Caco-2 (cell line): ENCODE results near the gene AIF1L. TPM values are rescaled to one million over a fixed set of nuclear protein-coding genes. Genes with fewer than 3 reads are reported as not detected.

Source experiments
- BruUV-seq: library from RNA; stranded (reverse); fragments of 400-500 nt; replicated peaks from 2 replicates; lab custom pipeline; 2021; lab: Mats Ljungman, UMichigan
- CTCF ChIA-PET: fragments of 300-600 bp; sonication (Branson Sonifier 250); formaldehyde crosslinking; loops from one replicate; lab custom pipeline; 2022; ENCODE audit warnings: antibody characterized with exemption; lab: Charles Lee
- POLR2A ChIA-PET: fragments of 300-600 bp; sonication (Branson Sonifier 250); formaldehyde crosslinking; loops from one replicate; lab custom pipeline; 2022; ENCODE audit warnings: antibody characterized with exemption; lab: Charles Lee
- DNase-seq, 2 experiments: peaks; one replicate each; pipeline versions ENCODE4 v3.0.0 to v3.0.0-alpha.2; 2020 to 2022
- H3K27me3 ChIP-seq: replicated peaks from 2 replicates; pipeline ENCODE4 v1.6.0; 2011; ENCODE audit warnings: low read length; ENCODE audit not compliant: control insufficient read depth, insufficient read depth
- H3K36me3 ChIP-seq: 2 replicates; pipeline ENCODE4 v1.5.1; 2011; ENCODE audit warnings: low read length; ENCODE audit not compliant: control insufficient read depth, insufficient read depth
- H3K4me1 ChIP-seq: fragments of 250-450 bp; sonication (Bioruptor Pico); 2 replicates; pipeline ENCODE4 v1.5.1; 2020; ENCODE audit warnings: mild to moderate bottlenecking
- H3K4me3 ChIP-seq: 2 replicates; pipeline ENCODE4 v1.5.1; 2011; ENCODE audit warnings: low read depth, mild to moderate bottlenecking, control low read depth, low read length
- H3K9me3 ChIP-seq: fragments of 250-450 bp; sonication (Bioruptor Pico); 2 replicates; pipeline ENCODE4 v1.5.1; 2020; ENCODE audit warnings: mild to moderate bottlenecking, moderate library complexity
- H3K27ac Mint-ChIP-seq: one replicate; pipeline ENCODE4 v1.8.0; 2022; ENCODE audit warnings: mixed read lengths; ENCODE audit not compliant: unreplicated experiment
- H3K27me3 Mint-ChIP-seq: one replicate; pipeline ENCODE4 v1.8.0; 2022; ENCODE audit warnings: mixed read lengths; ENCODE audit not compliant: insufficient read depth, unreplicated experiment
- H3K36me3 Mint-ChIP-seq: one replicate; pipeline ENCODE4 v1.8.0; 2022; ENCODE audit warnings: mild to moderate bottlenecking, mixed read lengths; ENCODE audit not compliant: insufficient read depth, unreplicated experiment
- H3K4me1 Mint-ChIP-seq: one replicate; pipeline ENCODE4 v1.8.0; 2022; ENCODE audit warnings: low read depth, mixed read lengths; ENCODE audit not compliant: unreplicated experiment
- H3K4me3 Mint-ChIP-seq: one replicate; pipeline ENCODE4 v1.8.0; 2022; ENCODE audit warnings: mild to moderate bottlenecking, moderate library complexity, mixed read lengths; ENCODE audit not compliant: unreplicated experiment
- H3K9me3 Mint-ChIP-seq: one replicate; pipeline ENCODE4 v1.8.0; 2022; ENCODE audit warnings: mixed read lengths; ENCODE audit not compliant: unreplicated experiment
- CTCF ChIP-seq, 2 experiments: fragments of 200-600 bp in 1 of 2; IDR thresholded peaks; 1 replicate in 1 of 2; 2 replicates in 1 of 2; pipeline versions ENCODE4 v1.5.1 to v1.8.0; 2011 to 2022; ENCODE audit warnings: antibody characterized with exemption in 1 of 2, control low read depth in 1 of 2, inconsistent platforms in 1 of 2, low read depth in 1 of 2, low read length in 1 of 2, mild to moderate bottlenecking in 1 of 2, moderate library complexity in 1 of 2; ENCODE audit not compliant: insufficient read depth in 1 of 2, severe bottlenecking in 1 of 2, unreplicated experiment in 1 of 2
- intact Hi-C: fragments of 100-400 bp; cut with micrococcal nuclease; formaldehyde crosslinking; loops from one replicate; pipeline ENCODE4 v1.10.0; 2022; ENCODE audit not compliant: unreplicated experiment
- total RNA-seq: library from RNA; stranded (reverse); gene quantifications from 2 replicates; pipeline ENCODE4 v1.2.3, GENCODE V29; 2022

AIF1L gene
- total RNA-seq, 1 experiment from 2014 or later, result 20.8 TPM

GRCh38 chr9:131104016-131104740 lies 7.8 kb downstream of the AIF1L start:
- no peak overlapping the region for H3K4me3 ChIP-seq
- H3K36me3 ChIP-seq, result no peaks in the 10 kb centered on the region
- POLR2A ChIA-PET, result no interaction called here
- BruUV-seq, result no TSS peak
- no peak for DNase-seq
- Mint-ChIP-seq H3K36me3 (peaks cover 6% of the 10 kb centered on the region), H3K27me3 (no peaks in the 10 kb centered on the region), H3K4me1 (no peaks in the 10 kb centered on the region), H3K27ac (no peak overlapping the region), H3K9me3 (no peaks in the 10 kb centered on the region), H3K4me3 (no peak overlapping the region)
- H3K9me3 ChIP-seq, result no peaks in the 10 kb centered on the region
- CTCF ChIA-PET, result interaction anchor here (0.6 kb wide), 2 partner anchors 245 to 451 kb away, joined by 3 to 4 read pairs; no protein-coding TSS in a partner anchor
- TF ChIP-seq CTCF (IDR thresholded peaks at IDR 0.05; ENCODE audit: insufficient read depth in 1 of 2, low read depth in 1 of 2, low read length in 1 of 2, severe bottlenecking in 1 of 2, unreplicated experiment in 1 of 2), result no peak
- no peaks in the 10 kb centered on the region for H3K4me1 ChIP-seq
- H3K27me3 ChIP-seq, result no peaks in the 10 kb centered on the region
- intact Hi-C loops, result no loop called here

GRCh38 chr9:131105952-131106351 lies 9.6 kb downstream of the AIF1L start:
- Mint-ChIP-seq H3K9me3 (no peaks in the 10 kb centered on the region), H3K36me3 (peaks cover 6% of the 10 kb centered on the region), H3K4me1 (no peaks in the 10 kb centered on the region), H3K27me3 (no peaks in the 10 kb centered on the region), H3K4me3 (no peak overlapping the region), H3K27ac (peak overlapping the region; percentile 15)
- no peaks in the 10 kb centered on the region for H3K27me3 ChIP-seq
- CTCF ChIA-PET, result no interaction called here
- no peak overlapping the region for H3K4me3 ChIP-seq
- TF ChIP-seq CTCF (IDR thresholded peaks at IDR 0.05; ENCODE audit: insufficient read depth in 1 of 2, low read depth in 1 of 2, low read length in 1 of 2, severe bottlenecking in 1 of 2, unreplicated experiment in 1 of 2), result no peak
- H3K36me3 ChIP-seq, result no peaks in the 10 kb centered on the region
- POLR2A ChIA-PET, result no interaction called here
- H3K9me3 ChIP-seq, result no peaks in the 10 kb centered on the region
- no TSS peak for BruUV-seq
- no peak for DNase-seq
- intact Hi-C loops, result no loop called here
- H3K4me1 ChIP-seq, result peaks cover 4% of the 10 kb centered on the region; the same call in 1 of the 2 replicates

GRCh38 chr9:131107760-131108159 lies 11.4 kb downstream of the AIF1L start:
- Histone ChIP-seq H3K4me1 (peaks cover 4% of the 10 kb centered on the region; the same call in 1 of the 2 replicates), H3K36me3 (no peaks in the 10 kb centered on the region), H3K9me3 (no peaks in the 10 kb centered on the region), H3K27me3 (no peaks in the 10 kb centered on the region), H3K4me3 (no peak overlapping the region)
- H3K9me3 Mint-ChIP-seq, result no peaks in the 10 kb centered on the region
- no peak for DNase-seq
- H3K36me3 Mint-ChIP-seq, result peaks cover 8% of the 10 kb centered on the region
- H3K27ac Mint-ChIP-seq, result no peak overlapping the region
- H3K27me3 Mint-ChIP-seq, result no peaks in the 10 kb centered on the region
- H3K4me3 Mint-ChIP-seq, result no peak overlapping the region
- ChIA-PET CTCF (no interaction called here), POLR2A (no interaction called here)
- intact Hi-C loops, result no loop called here
- no peaks in the 10 kb centered on the region for H3K4me1 Mint-ChIP-seq
- no TSS peak for BruUV-seq
- no peak for TF ChIP-seq CTCF (IDR thresholded peaks at IDR 0.05; ENCODE audit: insufficient read depth in 1 of 2, low read depth in 1 of 2, low read length in 1 of 2, severe bottlenecking in 1 of 2, unreplicated experiment in 1 of 2)
